PC-9 (cell line): Measurements from ENCODE around the gene PKP3. TPM values are rescaled to one million over a fixed set of nuclear protein-coding genes. Genes with fewer than 3 reads are reported as not detected.

Source experiments
- BruUV-seq: library from RNA; stranded (reverse); fragments of 400-500 nt; replicated peaks from 2 replicates; lab custom pipeline; 2021; lab: Mats Ljungman, UMichigan
- CTCF ChIA-PET: fragments of 300-600 bp; sonication (Branson Sonifier 250); formaldehyde crosslinking; loops from one replicate; lab custom pipeline; 2022; ENCODE audit warnings: antibody characterized with exemption; lab: Charles Lee
- POLR2A ChIA-PET: fragments of 300-600 bp; sonication (Branson Sonifier 250); formaldehyde crosslinking; loops from one replicate; lab custom pipeline; 2022; ENCODE audit warnings: antibody characterized with exemption; ENCODE audit not compliant: unreplicated experiment; lab: Charles Lee
- DNase-seq, 2 experiments: peaks; one replicate each; pipeline versions ENCODE4 v3.0.0 to v3.0.0-alpha.2; 2015 to 2022; ENCODE audit warnings: mixed read lengths in 1 of 2
- H2AFZ ChIP-seq: fragments of 200-600 bp; sonication (generic); 2 replicates; pipeline ENCODE4 v1.8.1; 2017; ENCODE audit warnings: antibody characterized with exemption
- H3F3A ChIP-seq: fragments of 200-600 bp; sonication (generic); 2 replicates; pipeline ENCODE4 v1.8.1; 2017; ENCODE audit warnings: antibody characterized with exemption, mild to moderate bottlenecking, low read depth; ENCODE audit not compliant: insufficient read depth
- H3K27ac ChIP-seq: fragments of 200-600 bp; sonication (generic); 2 replicates; pipeline ENCODE4 v1.6.1; 2016; ENCODE audit warnings: mixed run types
- H3K27me3 ChIP-seq: fragments of 200-600 bp; sonication (generic); 2 replicates; pipeline ENCODE4 v1.6.1; 2016; ENCODE audit warnings: low read depth, mixed run types; ENCODE audit not compliant: insufficient read depth
- H3K36me3 ChIP-seq: fragments of 200-600 bp; sonication (generic); 2 replicates; pipeline ENCODE4 v1.6.1; 2016; ENCODE audit warnings: low read depth, mixed run types
- H3K4me1 ChIP-seq: fragments of 200-600 bp; sonication (generic); replicated peaks from 2 replicates; pipeline ENCODE4 v1.6.1; 2016; ENCODE audit warnings: mixed run types; ENCODE audit not compliant: insufficient read depth
- H3K4me2 ChIP-seq: fragments of 200-600 bp; sonication (generic); 2 replicates; pipeline ENCODE4 v1.6.1; 2017; ENCODE audit warnings: mixed run types
- H3K4me3 ChIP-seq: fragments of 200-600 bp; sonication (generic); 2 replicates; pipeline ENCODE4 v1.6.1; 2016; ENCODE audit warnings: mixed run types
- H3K79me2 ChIP-seq: fragments of 200-600 bp; sonication (generic); 2 replicates; pipeline ENCODE4 v1.6.1; 2017; ENCODE audit warnings: low read depth, mixed run types
- H3K9me2 ChIP-seq: fragments of 200-600 bp; sonication (generic); 2 replicates; pipeline ENCODE4 v1.8.1; 2017; ENCODE audit warnings: mild to moderate bottlenecking; ENCODE audit not compliant: insufficient read depth
- H3K9me3 ChIP-seq: fragments of 200-600 bp; sonication (generic); 2 replicates; pipeline ENCODE4 v1.8.1; 2016; ENCODE audit warnings: low read depth; ENCODE audit not compliant: insufficient read depth
- H4K20me1 ChIP-seq: fragments of 200-600 bp; sonication (generic); 2 replicates; pipeline ENCODE4 v1.8.1; 2017; ENCODE audit not compliant: insufficient read depth
- EZH2 ChIP-seq: fragments of 200-600 bp; sonication (generic); IDR thresholded peaks from 2 replicates; pipeline ENCODE4 v1.8.0; 2017; ENCODE audit warnings: antibody characterized with exemption, low read depth
- intact Hi-C: fragments of 100-400 bp; cut with micrococcal nuclease; formaldehyde crosslinking; loops from one replicate; pipeline ENCODE4 v1.10.0; 2022; ENCODE audit not compliant: unreplicated experiment
- total RNA-seq: library from RNA; stranded (reverse); gene quantifications from 2 replicates; pipeline ENCODE4 v1.2.3, GENCODE V29; 2021
- TF ChIP-seq, protein P1 (sequence below): fragments of 200-600 bp; sonication (generic); conservative IDR thresholded peaks from 2 replicates; pipeline ENCODE4 v1.6.1; 2017; ENCODE audit warnings: mixed run types, antibody characterized with exemption, mild to moderate bottlenecking, moderate library complexity

PKP3 gene
- total RNA-seq, 1 experiment from 2014 or later: 83.7 TPM

GRCh38 chr11:452916-453527 lies 59.0 kb downstream of the PKP3 start:
- H3K9me3 ChIP-seq: no peaks in the 10 kb centered on the region
- H3K9me2 ChIP-seq: no peaks in the 10 kb centered on the region
- no peaks in the 10 kb centered on the region for H3K27me3 ChIP-seq
- H3K4me2 ChIP-seq: no peak overlapping the region
- no peak for DNase-seq
- H3K4me1 ChIP-seq: 0 out of 2 replicates have a peak, but pooled peaks cover 5% of the 10 kb centered on the region
- H3K79me2 ChIP-seq: peaks cover 22% of the 10 kb centered on the region
- BruUV-seq: no TSS peak
- H3F3A ChIP-seq: peaks cover 9% of the 10 kb centered on the region; the same call in 1 of the 2 replicates
- POLR2A ChIA-PET: no interaction called here
- TF ChIP-seq, protein P1, sequence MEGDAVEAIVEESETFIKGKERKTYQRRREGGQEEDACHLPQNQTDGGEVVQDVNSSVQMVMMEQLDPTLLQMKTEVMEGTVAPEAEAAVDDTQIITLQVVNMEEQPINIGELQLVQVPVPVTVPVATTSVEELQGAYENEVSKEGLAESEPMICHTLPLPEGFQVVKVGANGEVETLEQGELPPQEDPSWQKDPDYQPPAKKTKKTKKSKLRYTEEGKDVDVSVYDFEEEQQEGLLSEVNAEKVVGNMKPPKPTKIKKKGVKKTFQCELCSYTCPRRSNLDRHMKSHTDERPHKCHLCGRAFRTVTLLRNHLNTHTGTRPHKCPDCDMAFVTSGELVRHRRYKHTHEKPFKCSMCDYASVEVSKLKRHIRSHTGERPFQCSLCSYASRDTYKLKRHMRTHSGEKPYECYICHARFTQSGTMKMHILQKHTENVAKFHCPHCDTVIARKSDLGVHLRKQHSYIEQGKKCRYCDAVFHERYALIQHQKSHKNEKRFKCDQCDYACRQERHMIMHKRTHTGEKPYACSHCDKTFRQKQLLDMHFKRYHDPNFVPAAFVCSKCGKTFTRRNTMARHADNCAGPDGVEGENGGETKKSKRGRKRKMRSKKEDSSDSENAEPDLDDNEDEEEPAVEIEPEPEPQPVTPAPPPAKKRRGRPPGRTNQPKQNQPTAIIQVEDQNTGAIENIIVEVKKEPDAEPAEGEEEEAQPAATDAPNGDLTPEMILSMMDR: no peak
- TF ChIP-seq EZH2: no peak
- H3K27ac ChIP-seq: no peak overlapping the region
- intact Hi-C loops: no loop called here
- no peak overlapping the region for H3K4me3 ChIP-seq
- no peaks in the 10 kb centered on the region for H3K36me3 ChIP-seq
- H2AFZ ChIP-seq: no peak overlapping the region
- no peaks in the 10 kb centered on the region for H4K20me1 ChIP-seq
- CTCF ChIA-PET: no interaction called here

GRCh38 chr11:453564-453963 lies 59.6 kb downstream of the PKP3 start:
- no peaks in the 10 kb centered on the region for H3K9me2 ChIP-seq
- H3K27me3 ChIP-seq: no peaks in the 10 kb centered on the region
- BruUV-seq: no TSS peak
- CTCF ChIA-PET: no interaction called here
- H3K4me1 ChIP-seq: 0 out of 2 replicates have a peak, but pooled peaks cover 3% of the 10 kb centered on the region
- peaks cover 8% of the 10 kb centered on the region; the same call in 1 of the 2 replicates for H3F3A ChIP-seq
- H3K4me3 ChIP-seq: no peak overlapping the region
- no peaks in the 10 kb centered on the region for H3K36me3 ChIP-seq
- H3K79me2 ChIP-seq: peaks cover 22% of the 10 kb centered on the region
- H3K9me3 ChIP-seq: no peaks in the 10 kb centered on the region
- no peak for TF ChIP-seq EZH2
- TF ChIP-seq, protein P1: no peak
- no peak overlapping the region for H3K27ac ChIP-seq
- no peak overlapping the region for H3K4me2 ChIP-seq
- DNase-seq: no peak
- POLR2A ChIA-PET: no interaction called here
- H4K20me1 ChIP-seq: no peaks in the 10 kb centered on the region
- H2AFZ ChIP-seq: no peak overlapping the region
- intact Hi-C loops: no loop called here

- no peaks in the 10 kb centered on the region for H3K36me3 ChIP-seq
- no peak overlapping the region for H2AFZ ChIP-seq
- no peak for DNase-seq
- no peak overlapping the region for H3K27ac ChIP-seq
- no peak overlapping the region for H3K4me2 ChIP-seq
- no peaks in the 10 kb centered on the region for H4K20me1 ChIP-seq
- TF ChIP-seq EZH2: no peak
- TF ChIP-seq, protein P1: no peak
- H3K9me2 ChIP-seq: no peaks in the 10 kb centered on the region
- BruUV-seq: no TSS peak
- intact Hi-C loops: no loop called here
- ChIA-PET CTCF (no interaction called here), POLR2A (no interaction called here)
- no peak overlapping the region for H3K4me3 ChIP-seq
- peaks cover 3% of the 10 kb centered on the region; the same call in 1 of the 2 replicates for H3F3A ChIP-seq
- no peaks in the 10 kb centered on the region for H3K27me3 ChIP-seq
- no peaks in the 10 kb centered on the region for H3K9me3 ChIP-seq
- no peaks in the 10 kb centered on the region for H3K4me1 ChIP-seq
- peaks cover 22% of the 10 kb centered on the region for H3K79me2 ChIP-seq
Observed at GRCh38 chr11:454043-454442, 60.0 kb downstream of the PKP3 start.

Other genes with a start within 250 kb of the PKP3 start
- gene SCGB1C1, start 201.1 kb upstream of the PKP3 start, total RNA-seq: not detected in 2 replicates
- 45.7 and 60.6 TPM in 2 replicates for gene BET1L, start 186.8 kb upstream of the PKP3 start, total RNA-seq
- gene RIC8A, start 186.5 kb upstream of the PKP3 start, total RNA-seq: 115 and 129 TPM in 2 replicates
- gene SIRT3, start 157.9 kb upstream of the PKP3 start, total RNA-seq: 26.0 and 35.0 TPM in 2 replicates
- 143 and 147 TPM in 2 replicates for gene PSMD13, start 157.2 kb upstream of the PKP3 start, total RNA-seq
- 0.33 TPM in 1 of 2 replicates, not detected in the other for gene NLRP6, start 115.8 kb upstream of the PKP3 start, total RNA-seq
- 68.6 and 76.9 TPM in 2 replicates for gene PGGHG, start 105.1 kb upstream of the PKP3 start, total RNA-seq
- not detected in 2 replicates for gene IFITM5, start 94.7 kb upstream of the PKP3 start, total RNA-seq
- 4.2 and 4.3 TPM in 2 replicates for gene IFITM2, start 86.4 kb upstream of the PKP3 start, total RNA-seq
- 5.1 and 9.5 TPM in 2 replicates for gene IFITM1, start 80.2 kb upstream of the PKP3 start, total RNA-seq
- gene IFITM3, start 73.3 kb upstream of the PKP3 start, total RNA-seq: 136 and 176 TPM in 2 replicates
- gene B4GALNT4, start 24.7 kb upstream of the PKP3 start, total RNA-seq: 4.7 and 6.1 TPM in 2 replicates
- 78.9 and 98.3 TPM in 2 replicates for gene SIGIRR, start 20.8 kb downstream of the PKP3 start, total RNA-seq
- gene ANO9, start 47.8 kb downstream of the PKP3 start, total RNA-seq: 18.1 and 27.6 TPM in 2 replicates
- 32.5 and 38.8 TPM in 2 replicates for gene PTDSS2, start 56.1 kb downstream of the PKP3 start, total RNA-seq
- 87.8 and 104 TPM in 2 replicates for gene RNH1, start 113.0 kb downstream of the PKP3 start, total RNA-seq
- 47.2 and 47.5 TPM in 2 replicates for gene HRAS, start 141.4 kb downstream of the PKP3 start, total RNA-seq
- gene LRRC56, start 143.3 kb downstream of the PKP3 start, total RNA-seq: 5.0 and 6.3 TPM in 2 replicates
- 12.8 and 16.3 TPM in 2 replicates for gene LMNTD2, start 166.5 kb downstream of the PKP3 start, total RNA-seq
- gene RASSF7, start 166.8 kb downstream of the PKP3 start, total RNA-seq: 36.2 and 40.8 TPM in 2 replicates
- gene PHRF1, start 182.3 kb downstream of the PKP3 start, total RNA-seq: 21.7 and 24.5 TPM in 2 replicates
- 10.7 and 13.1 TPM in 2 replicates for gene IRF7, start 221.7 kb downstream of the PKP3 start, total RNA-seq
- gene CDHR5, start 230.7 kb downstream of the PKP3 start, total RNA-seq: not detected in 2 replicates
- not detected in 2 replicates for gene SCT, start 233.0 kb downstream of the PKP3 start, total RNA-seq
- 0.35 and 1.4 TPM in 2 replicates for gene DRD4, start 243.1 kb downstream of the PKP3 start, total RNA-seq